Measurements from ENCODE around the gene BLNK. TPM values are rescaled to one million over a fixed set of nuclear protein-coding genes. Genes with fewer than 3 reads are reported as not detected.

BLNK gene
- polyA plus RNA-seq, 1 of the 3 experiments (the other 2 are of a cell fraction): not detected

GRCh38 chr10:96228408-96228994 lies 42.9 kb downstream of the BLNK start:
- Histone ChIP-seq H4K20me1 (ENCODE audit: insufficient read depth) (no peaks in the 10 kb centered on the region), H3K27ac (ENCODE audit: low read depth in 2 of 2, low read length in 1 of 2) (no peak overlapping the region), H3K79me2 (ENCODE audit: insufficient read depth) (no peaks in the 10 kb centered on the region), H2AFZ (ENCODE audit: low read depth) (no peak overlapping the region), H3K36me3 (replicated peaks in 1 of 2; ENCODE audit: control insufficient read depth in 1 of 2, insufficient read depth in 2 of 2, low read length in 1 of 2) (no peaks in the 10 kb centered on the region), H3K9me3 (no peaks in the 10 kb centered on the region), H3K4me1 (ENCODE audit: control insufficient read depth in 1 of 2, insufficient read depth in 2 of 2, low read depth in 1 of 2, low read length in 1 of 2) (no peaks in the 10 kb centered on the region), H3K27me3 (ENCODE audit: insufficient read depth) (no peaks in the 10 kb centered on the region), H3F3A (replicated peaks; ENCODE audit: insufficient read depth) (no peaks in the 10 kb centered on the region), H3K9ac (no peak overlapping the region), H3K9me2 (no peaks in the 10 kb centered on the region), H3K4me2 (no peak overlapping the region), H3K4me3 (ENCODE audit: low read depth in 2 of 2, low read length in 1 of 2) (no peak overlapping the region)
- POLR2A ChIA-PET: no interaction called here
- no peak for DNase-seq
- no peak for TF ChIP-seq POLR2AphosphoS5 (IDR thresholded peaks at IDR 0.05; ENCODE audit: low read depth, low read length)
- no peak for TF ChIP-seq IRF3 (IDR thresholded peaks at IDR 0.05; ENCODE audit: low read depth, low read length)
- no peak for TF ChIP-seq EZH2phosphoT487 (IDR thresholded peaks at IDR 0.05; ENCODE audit: borderline replicate concordance, low read depth)
- TF ChIP-seq USF2 (IDR thresholded peaks at IDR 0.05; ENCODE audit: borderline replicate concordance, low read depth, low read length): no peak
- TF ChIP-seq SMC3 (IDR thresholded peaks at IDR 0.05; ENCODE audit: low read depth, low read length): no peak
- no peak for TF ChIP-seq FOXM1 (IDR thresholded peaks at IDR 0.05; ENCODE audit: low read depth)
- no peak for TF ChIP-seq FOSL2 (IDR thresholded peaks at IDR 0.05; ENCODE audit: borderline replicate concordance, low read depth)
- no peak for TF ChIP-seq FOXJ3 (CRISPR knock-in tag; IDR thresholded peaks at IDR 0.05)
- no peak for TF ChIP-seq MAX (IDR thresholded peaks at IDR 0.05; ENCODE audit: low read depth)
- TF ChIP-seq GATA2 (CRISPR knock-in tag; IDR thresholded peaks at IDR 0.05): no peak
- no peak for TF ChIP-seq MEF2A (IDR thresholded peaks at IDR 0.05; ENCODE audit: borderline replicate concordance, low read depth)
- TF ChIP-seq RCOR1 (IDR thresholded peaks at IDR 0.05; ENCODE audit: low read length): no peak
- no peak for TF ChIP-seq TEAD4 (IDR thresholded peaks at IDR 0.05; ENCODE audit: borderline replicate concordance, insufficient read depth)
- TF ChIP-seq EP300 (IDR thresholded peaks at IDR 0.05; ENCODE audit: borderline replicate concordance in 1 of 2, low read depth in 1 of 2, low read length in 1 of 2): no peak
- TF ChIP-seq REST (IDR thresholded peaks at IDR 0.05; ENCODE audit: low read depth, low read length): no peak
- no peak for TF ChIP-seq CTCF (IDR thresholded peaks at IDR 0.05)
- TF ChIP-seq GABPA (IDR thresholded peaks at IDR 0.05; ENCODE audit: low read depth): no peak
- TF ChIP-seq SIN3A (IDR thresholded peaks at IDR 0.05; ENCODE audit: borderline replicate concordance, low read depth, low read length): no peak
- no peak for TF ChIP-seq CHD2 (IDR thresholded peaks at IDR 0.05; ENCODE audit: low read length, partially characterized antibody)
- no peak for TF ChIP-seq PBX3 (IDR thresholded peaks at IDR 0.05)
- WGBS (ENCODE audit: low lambda C conversion rate): 66% methylated on average over 9 of the region's 9 CpGs
- CTCF ChIA-PET: interaction anchor here (0.7 to 3.9 kb wide), 34 partner anchors 10 to 542 kb away, joined by 3 to 70 read pairs (median 7); partner anchors contain the start of gene BLNK

All from SK-N-SH (cell line).